ENCODE data around the gene LONRF3. TPM values are rescaled to one million over a fixed set of nuclear protein-coding genes. Genes with fewer than 3 reads are reported as not detected.

Gene LONRF3
- total RNA-seq, 2 donors from 2014 or later: 3.5 to 8.1 TPM

- H3K27me3 ChIP-seq (replicated peaks; ENCODE audit: insufficient read depth): no peaks in the 10 kb centered on the region
These were observed 71.5 kb downstream of the LONRF3 start for GRCh38 chrX:119045884-119046283.

GRCh38 chrX:119055687-119056086 lies 81.3 kb downstream of the LONRF3 start:
- TF ChIP-seq POLR2AphosphoS5 (IDR thresholded peaks at IDR 0.05): no peak
- no peak for TF ChIP-seq POLR2A (IDR thresholded peaks at IDR 0.05)
- TF ChIP-seq CTCF (IDR thresholded peaks at IDR 0.05): no peak
- intact Hi-C loops (cut with DNase I): no loop called here
- no peaks in the 10 kb centered on the region for H3K36me3 ChIP-seq
- no peaks in the 10 kb centered on the region for H3K9me3 ChIP-seq
- H3K27ac ChIP-seq: no peak overlapping the region
- 40% methylated on average over 2 of the region's 2 CpGs for WGBS
- no peaks in the 10 kb centered on the region for H3K4me1 ChIP-seq (replicated peaks)
- no peak overlapping the region for H3K4me3 ChIP-seq
- no peaks in the 10 kb centered on the region for H3K27me3 ChIP-seq (replicated peaks; ENCODE audit: insufficient read depth)
- peak; percentile 4 for DNase-seq (ENCODE audit: low spot score)

More at GRCh38 chrX:119045884-119046283, 71.5 kb downstream of the LONRF3 start:
- 91% methylated on average over 2 of the region's 2 CpGs for WGBS
- intact Hi-C loops (cut with DNase I): no loop called here
- TF ChIP-seq POLR2A (IDR thresholded peaks at IDR 0.05) (no peak), CTCF (IDR thresholded peaks at IDR 0.05) (no peak), POLR2AphosphoS5 (IDR thresholded peaks at IDR 0.05) (no peak)
- Histone ChIP-seq H3K4me3 (no peak overlapping the region), H3K36me3 (no peaks in the 10 kb centered on the region), H3K27ac (no peak overlapping the region), H3K4me1 (replicated peaks) (no peaks in the 10 kb centered on the region), H3K9me3 (no peaks in the 10 kb centered on the region)
- no peak for DNase-seq (ENCODE audit: low spot score)

GRCh38 chrX:119062750-119063374 lies 88.4 kb downstream of the LONRF3 start:
- Histone ChIP-seq H3K9me3 (no peaks in the 10 kb centered on the region), H3K27ac (no peak overlapping the region), H3K4me1 (replicated peaks) (no peaks in the 10 kb centered on the region), H3K4me3 (no peak overlapping the region), H3K27me3 (replicated peaks; ENCODE audit: insufficient read depth) (no peaks in the 10 kb centered on the region), H3K36me3 (no peaks in the 10 kb centered on the region)
- intact Hi-C loops (cut with DNase I): no loop called here
- 67% methylated on average over 6 of the region's 6 CpGs for WGBS
- TF ChIP-seq POLR2AphosphoS5 (IDR thresholded peaks at IDR 0.05) (no peak), CTCF (IDR thresholded peaks at IDR 0.05) (no peak), POLR2A (IDR thresholded peaks at IDR 0.05) (no peak)
- DNase-seq (ENCODE audit: low spot score): no peak

GRCh38 chrX:119063428-119063827 lies 89.0 kb downstream of the LONRF3 start:
- Histone ChIP-seq H3K4me1 (replicated peaks) (no peaks in the 10 kb centered on the region), H3K4me3 (no peak overlapping the region), H3K36me3 (no peaks in the 10 kb centered on the region), H3K9me3 (no peaks in the 10 kb centered on the region), H3K27me3 (replicated peaks; ENCODE audit: insufficient read depth) (no peaks in the 10 kb centered on the region), H3K27ac (no peak overlapping the region)
- 95% methylated on average over 7 of the region's 7 CpGs for WGBS
- DNase-seq (ENCODE audit: low spot score): no peak
- intact Hi-C loops (cut with DNase I): no loop called here
- TF ChIP-seq POLR2AphosphoS5 (IDR thresholded peaks at IDR 0.05) (no peak), POLR2A (IDR thresholded peaks at IDR 0.05) (no peak), CTCF (IDR thresholded peaks at IDR 0.05) (no peak)
